Coronary artery (tissue), 2 donors: ENCODE results near the gene ERC2.

Source experiments
- DNase-seq: peaks from one replicate; pipeline ENCODE4 v3.0.0-alpha.2; 2017; ENCODE audit warnings: low spot score
- H3K27ac ChIP-seq, 2 donors: fragments of 200-600 bp; sonication (generic); one replicate each; pipeline ENCODE4 v1.5.1; 2016 to 2019
- H3K4me3 ChIP-seq: fragments of 200-600 bp; sonication (generic); 2 replicates; pipeline ENCODE4 v1.5.1; 2016; ENCODE audit warnings: mild to moderate bottlenecking, moderate library complexity
- CTCF ChIP-seq: fragments of 200-600 bp; sonication (generic); IDR thresholded peaks from one replicate; pipeline ENCODE4 v1.5.1; 2019; ENCODE audit warnings: antibody characterized with exemption

The ERC2 gene

DNA sequence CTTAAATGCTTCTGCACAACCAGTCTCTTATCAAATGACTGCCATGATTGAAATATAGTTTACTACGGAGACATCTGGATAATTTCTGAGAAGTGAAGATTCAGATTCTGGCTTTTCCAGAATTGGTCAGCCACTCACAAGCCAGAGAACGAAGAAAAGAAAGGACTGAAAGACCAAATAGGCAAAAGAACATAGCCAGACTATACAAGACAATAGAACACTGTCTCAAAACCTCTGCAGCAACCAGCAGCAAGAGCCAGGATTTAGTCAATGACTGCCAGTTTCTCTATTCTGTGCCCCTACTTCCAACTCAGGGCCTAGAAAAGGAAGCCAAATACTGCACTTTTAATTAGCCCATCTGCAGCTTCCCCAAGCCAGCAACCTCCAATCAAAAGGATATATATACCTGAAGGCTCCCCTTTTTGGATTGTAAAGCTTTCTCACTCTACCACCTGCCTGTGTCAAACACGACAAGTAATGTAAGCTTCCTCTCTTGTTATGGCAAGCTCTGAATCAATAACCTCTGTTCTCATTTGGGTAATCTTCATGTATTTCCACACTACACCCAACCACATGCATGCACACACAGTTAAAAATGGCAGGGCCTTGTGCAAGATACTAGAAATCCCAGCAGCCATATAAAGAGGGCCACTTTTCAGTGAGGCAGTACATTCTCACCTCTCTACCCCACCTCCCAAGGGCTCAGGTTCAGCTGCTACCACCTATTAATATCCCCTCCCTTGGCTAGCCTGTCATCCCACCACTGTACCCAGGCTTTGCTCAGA, 97.1 kb downstream of the ERC2 start:
- no peak for TF ChIP-seq CTCF
- no peak overlapping the region for H3K27ac ChIP-seq
- H3K4me3 ChIP-seq = no peak overlapping the region
- DNase-seq = no peak

GRCh38 chr3:56369914-56370313, 98.4 kb downstream of the ERC2 start:
- DNase-seq = no peak
- H3K27ac ChIP-seq = no peak overlapping the region
- no peak overlapping the region for H3K4me3 ChIP-seq
- no peak for TF ChIP-seq CTCF

- Histone ChIP-seq H3K27ac (no peak overlapping the region), H3K4me3 (no peak overlapping the region)
- DNase-seq = no peak
- no peak for TF ChIP-seq CTCF
These were observed 99.4 kb downstream of the ERC2 start for GRCh38 chr3:56368846-56369245.

GRCh38 chr3:56366641-56367162, 101.6 kb downstream of the ERC2 start:
- Histone ChIP-seq H3K4me3 (no peak overlapping the region), H3K27ac (no peak overlapping the region)
- no peak for DNase-seq
- no peak for TF ChIP-seq CTCF

DNA sequence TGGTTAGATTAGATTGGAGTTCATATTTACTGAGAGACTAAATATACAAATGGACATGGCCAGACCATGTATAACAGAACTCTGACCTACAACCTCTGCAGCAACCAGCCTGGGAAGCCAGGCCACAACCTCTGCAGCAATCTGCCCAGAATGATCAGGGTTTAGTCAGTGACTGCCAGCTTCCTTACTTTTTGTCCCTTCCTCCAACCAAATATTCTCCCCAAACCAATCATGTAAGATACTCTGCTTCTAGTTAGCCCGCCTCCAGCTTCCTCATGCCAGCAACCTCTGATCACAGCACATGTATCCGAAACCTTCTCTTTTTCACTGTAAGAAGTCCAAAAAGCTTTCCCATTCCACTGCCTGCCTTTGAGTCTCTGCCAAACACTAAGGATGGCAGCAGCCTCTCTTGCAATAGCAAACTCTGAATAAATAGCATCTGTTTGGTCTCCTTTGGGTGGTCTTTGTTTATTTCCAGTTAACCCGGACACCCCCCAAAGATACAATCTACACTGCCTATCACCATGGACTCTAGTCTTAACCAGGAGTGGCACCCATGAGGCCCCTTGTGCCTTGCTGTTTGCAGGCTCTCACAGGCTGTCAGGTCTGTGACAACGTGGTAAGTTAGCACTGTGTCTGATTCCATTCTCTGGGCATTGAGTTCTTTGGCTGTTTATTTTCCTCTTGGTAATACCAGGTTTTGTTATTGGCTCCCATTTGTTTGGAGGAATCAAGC, 102.2 kb downstream of the ERC2 start:
- Histone ChIP-seq H3K27ac (no peak overlapping the region), H3K4me3 (no peak overlapping the region)
- no peak for TF ChIP-seq CTCF
- DNase-seq = no peak

- H3K27ac ChIP-seq = no peak overlapping the region
- no peak for DNase-seq
- no peak for TF ChIP-seq CTCF
- H3K4me3 ChIP-seq = no peak overlapping the region
These were observed 103.6 kb downstream of the ERC2 start for GRCh38 chr3:56364665-56365064.
